Kidney (tissue), 14 donors: ENCODE results near the gene SSC5D. TPM values are rescaled to one million over a fixed set of nuclear protein-coding genes. Genes with fewer than 3 reads are reported as not detected.

ENCODE experiments used
- DNase-seq, 5 donors: peaks; one replicate each; pipeline ENCODE4 v3.0.0-alpha.2; 2013 to 2020
- FAIRE-seq: peaks from 2 replicates; lab custom pipeline; 2012; peaks lifted over from hg19 to GRCh38; lab: Jason Lieb, UNC
- H3K27ac ChIP-seq, 2 donors: one replicate each; pipeline ENCODE4 v1.7.0; 2013; ENCODE audit warnings: low read depth in 2 of 2, low read length in 2 of 2, inconsistent platforms in 1 of 2
- H3K27me3 ChIP-seq: one replicate; pipeline ENCODE4 v1.7.1; 2013; ENCODE audit warnings: low read length, inconsistent platforms; ENCODE audit not compliant: control insufficient read depth, insufficient read depth
- H3K36me3 ChIP-seq, 3 donors: one replicate each; pipeline versions ENCODE4 v1.7.0 to v1.7.1; 2013; ENCODE audit warnings: low read length in 3 of 3, control low read depth in 1 of 3, inconsistent platforms in 1 of 3; ENCODE audit not compliant: insufficient read depth in 3 of 3, control insufficient read depth in 2 of 3
- H3K4me1 ChIP-seq, 3 donors: one replicate each; pipeline versions ENCODE4 v1.7.0 to v1.7.1; 2013; ENCODE audit warnings: low read length in 3 of 3, inconsistent platforms in 1 of 3, low read depth in 1 of 3; ENCODE audit not compliant: control insufficient read depth in 2 of 3, insufficient read depth in 2 of 3
- H3K4me3 ChIP-seq, 3 donors: one replicate each; pipeline versions ENCODE4 v1.7.0 to v1.8.1; 2013; ENCODE audit warnings: low read length in 3 of 3, control low read depth in 1 of 3, inconsistent platforms in 1 of 3
- H3K9ac ChIP-seq, 3 donors: one replicate each; pipeline versions ENCODE4 v1.7.0 to v1.7.1; 2013; ENCODE audit warnings: low read length in 3 of 3, control low read depth in 1 of 3, inconsistent platforms in 1 of 3
- H3K9me3 ChIP-seq, 3 donors: one replicate each; pipeline versions ENCODE4 v1.7.0 to v1.7.1; 2013; ENCODE audit warnings: low read length in 3 of 3, control low read depth in 1 of 3, inconsistent platforms in 1 of 3; ENCODE audit not compliant: control insufficient read depth in 2 of 3, insufficient read depth in 1 of 3
- intact Hi-C: fragments of 100-400 bp; cut with DNase I; formaldehyde crosslinking; loops from one replicate; pipeline ENCODE4 v1.11.1; 2022
- polyA plus RNA-seq: library from polyadenylated mRNA; stranded (reverse); fragments of 350-450 nt; fragmentation: Illumina TruSeq; extraction: RNeasy Lipid Tissue Mini Kit (QIAGEN cat#74804); gene quantifications from one replicate; pipeline ENCODE4 v1.2.3, GENCODE V29; 2014; ENCODE audit warnings: low read depth, low replicate concordance; ENCODE audit not compliant: insufficient read depth
- total RNA-seq: library from RNA; stranded (reverse); fragmentation: NEBNext Ultra II Directional; extraction: Animal tissue kit (Norgen Biotek cat#: 25700); gene quantifications from one replicate; pipeline ENCODE4 v1.2.1, GENCODE V29; 2021
- TF ChIP-seq, protein P1 (sequence below): IDR thresholded peaks from 3 replicates; pipeline ENCODE4 v1.5.1; 2012; ENCODE audit warnings: mild to moderate bottlenecking, moderate library complexity, borderline replicate concordance; ENCODE audit not compliant: insufficient read depth; ENCODE audit errors: extremely low read depth
- donor health status: control.
- donor health status: control.
- donor health status: control.
- donor health status: control.
- donor health status: control.
- donor health status: DM: yes; HTN: yes; CAD: no.
- donor health status: Normal renal cell carcinoma (clear cell type).

Gene SSC5D
- total and polyA plus RNA-seq, 2 donors from 2014 or later: 2.2 to 9.4 TPM

DNA sequence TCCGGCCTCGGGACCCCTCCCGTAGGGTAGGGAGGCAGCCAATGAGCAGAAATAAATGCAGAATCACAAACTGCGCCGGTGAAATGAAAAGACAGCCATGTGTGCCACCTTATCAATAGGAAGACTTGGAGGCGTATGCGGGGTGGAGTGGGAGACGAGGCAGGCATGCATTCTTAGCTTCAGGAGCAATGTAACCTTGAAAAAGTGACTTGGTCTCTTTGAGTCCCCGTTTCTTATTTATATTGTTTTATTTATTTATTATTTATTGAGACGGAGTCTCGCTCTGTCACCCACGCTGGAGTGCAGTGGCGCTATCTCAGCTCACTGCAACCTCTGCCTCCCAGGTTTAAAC lies 16.0 kb downstream of the SSC5D start:
- intact Hi-C loops: loop anchor here (10.0 kb wide), 1 partner anchor 359 kb away; the partner anchor contains the start of gene TNNT1
- H3K9ac ChIP-seq: peak overlapping the region in 1 of 3 donors; percentile 26
- no peak for FAIRE-seq
- H3K27ac ChIP-seq: no peak overlapping the region
- DNase-seq: no peak
- H3K4me3 ChIP-seq: no peak overlapping the region
- H3K4me1 ChIP-seq: peaks cover 0 to 4% (median 0%) of the 10 kb centered on the region in 3 donors
- H3K9me3 ChIP-seq: no peaks in the 10 kb centered on the region
- TF ChIP-seq, protein P1, sequence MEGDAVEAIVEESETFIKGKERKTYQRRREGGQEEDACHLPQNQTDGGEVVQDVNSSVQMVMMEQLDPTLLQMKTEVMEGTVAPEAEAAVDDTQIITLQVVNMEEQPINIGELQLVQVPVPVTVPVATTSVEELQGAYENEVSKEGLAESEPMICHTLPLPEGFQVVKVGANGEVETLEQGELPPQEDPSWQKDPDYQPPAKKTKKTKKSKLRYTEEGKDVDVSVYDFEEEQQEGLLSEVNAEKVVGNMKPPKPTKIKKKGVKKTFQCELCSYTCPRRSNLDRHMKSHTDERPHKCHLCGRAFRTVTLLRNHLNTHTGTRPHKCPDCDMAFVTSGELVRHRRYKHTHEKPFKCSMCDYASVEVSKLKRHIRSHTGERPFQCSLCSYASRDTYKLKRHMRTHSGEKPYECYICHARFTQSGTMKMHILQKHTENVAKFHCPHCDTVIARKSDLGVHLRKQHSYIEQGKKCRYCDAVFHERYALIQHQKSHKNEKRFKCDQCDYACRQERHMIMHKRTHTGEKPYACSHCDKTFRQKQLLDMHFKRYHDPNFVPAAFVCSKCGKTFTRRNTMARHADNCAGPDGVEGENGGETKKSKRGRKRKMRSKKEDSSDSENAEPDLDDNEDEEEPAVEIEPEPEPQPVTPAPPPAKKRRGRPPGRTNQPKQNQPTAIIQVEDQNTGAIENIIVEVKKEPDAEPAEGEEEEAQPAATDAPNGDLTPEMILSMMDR: no peak
- no peaks in the 10 kb centered on the region for H3K27me3 ChIP-seq
- no peaks in the 10 kb centered on the region for H3K36me3 ChIP-seq

DNA sequence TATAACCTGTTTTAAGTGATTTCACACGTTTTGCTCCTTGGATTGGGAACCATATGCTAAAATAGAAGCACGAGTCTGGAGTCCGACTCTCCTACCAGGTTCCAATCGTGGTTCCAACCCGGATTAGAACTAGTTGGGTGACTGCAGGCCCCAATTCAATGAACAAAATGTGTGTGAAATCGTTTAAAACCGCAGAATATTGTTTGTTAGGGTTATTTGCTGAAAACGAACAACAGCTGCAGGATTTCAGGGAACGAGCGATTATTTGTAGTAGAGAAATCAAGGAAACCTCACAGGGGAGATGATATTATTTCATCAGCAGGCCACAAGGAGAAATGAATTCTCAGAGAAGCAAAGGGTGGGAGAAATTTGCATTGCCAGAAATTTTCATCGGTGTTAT lies 16.7 kb downstream of the SSC5D start:
- TF ChIP-seq, protein P1: no peak
- Histone ChIP-seq H3K9me3 (no peaks in the 10 kb centered on the region), H3K4me1 (peaks cover 0 to 4% (median 0%) of the 10 kb centered on the region in 3 donors), H3K36me3 (no peaks in the 10 kb centered on the region), H3K9ac (no peak overlapping the region), H3K4me3 (no peak overlapping the region), H3K27me3 (no peaks in the 10 kb centered on the region), H3K27ac (no peak overlapping the region)
- intact Hi-C loops: loop anchor here (10.0 kb wide), 1 partner anchor 360 kb away; the partner anchor contains the start of gene TNNT1
- DNase-seq (no peak), FAIRE-seq (no peak)

DNA sequence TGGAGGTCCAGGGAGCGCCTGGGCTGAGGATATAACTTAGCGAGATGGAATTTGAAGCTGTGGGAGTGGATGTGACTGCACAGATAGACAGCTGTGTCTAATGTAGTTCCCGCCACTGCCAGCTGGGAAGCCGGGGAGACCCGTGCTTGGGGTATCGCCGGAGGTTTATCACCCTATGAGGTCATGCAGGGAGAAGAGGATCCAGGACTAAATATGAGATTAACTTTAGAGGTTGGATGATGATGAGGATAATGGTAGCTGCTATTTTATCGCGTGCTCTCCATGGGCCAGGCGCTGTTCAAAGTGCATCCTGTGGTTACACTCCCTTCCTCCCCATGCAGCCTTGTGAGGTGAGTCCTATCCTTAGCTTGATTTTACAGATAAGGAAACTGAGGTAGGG lies 19.9 kb downstream of the SSC5D start:
- DNase-seq: no peak
- no peaks in the 10 kb centered on the region for H3K9me3 ChIP-seq
- no peak overlapping the region for H3K27ac ChIP-seq
- no peak overlapping the region for H3K4me3 ChIP-seq
- no peak overlapping the region for H3K9ac ChIP-seq
- peaks cover 0 to 4% (median 0%) of the 10 kb centered on the region in 3 donors for H3K4me1 ChIP-seq
- intact Hi-C loops: loop anchor here (10.0 kb wide), 1 partner anchor 363 kb away; the partner anchor contains the start of gene TNNT1
- no peak for FAIRE-seq
- TF ChIP-seq, protein P1: no peak
- H3K27me3 ChIP-seq: no peaks in the 10 kb centered on the region
- H3K36me3 ChIP-seq: no peaks in the 10 kb centered on the region
